GDM1 (cell line): Measurements from ENCODE around the gene BTBD19.
A peak's percentile ranks its signal among the peaks of the same experiment; 100 is the strongest.
"Not testable (repeated sequence)": the region's sequence is repeated elsewhere in the genome, so short reads cannot be mapped to it uniquely, and the experiment has no call there.

Experiments used
- DNase-seq: peaks from one replicate; lab custom pipeline; 2025; lab: John Stamatoyannopoulos, UW

Gene BTBD19

GRCh38 chr1:44787506-44787905 lies 20.8 kb upstream of the BTBD19 start:
- no peak for DNase-seq

GRCh38 chr1:44788120-44788860 lies 20.0 kb upstream of the BTBD19 start, which contains the start of gene BEST4:
BEST4 (minus strand) TSS chr1:44788170; CDS start chr1:44787705, 465 bp downstream.
- no peak for DNase-seq

- DNase-seq: no peak
These were observed 17.1 kb upstream of the BTBD19 start for GRCh38 chr1:44790968-44791801.

GRCh38 chr1:44792736-44793502 lies 15.4 kb upstream of the BTBD19 start:
- no peak for DNase-seq

- not testable (repeated sequence) for DNase-seq
These were observed 10.4 kb upstream of the BTBD19 start for GRCh38 chr1:44797886-44798285.

- no peak for DNase-seq
These were observed 9.6 kb upstream of the BTBD19 start for GRCh38 chr1:44798481-44799365.

- peak; percentile 96 for DNase-seq
These were observed 8.3 kb upstream of the BTBD19 start, which contains the start of gene PLK3 for GRCh38 chr1:44799770-44800584. PLK3 (plus strand) TSS chr1:44800377; CDS start chr1:44800464, 87 bp downstream.

GRCh38 chr1:44801491-44802305 lies 6.6 kb upstream of the BTBD19 start:
- DNase-seq: no peak

- DNase-seq: no peak
These were observed 5.8 kb upstream of the BTBD19 start for GRCh38 chr1:44802306-44803061.

- DNase-seq: no peak
These were observed 5.3 kb upstream of the BTBD19 start for GRCh38 chr1:44803062-44803311.

- no peak for DNase-seq
These were observed 4.8 kb upstream of the BTBD19 start for GRCh38 chr1:44803312-44804095.

- no peak for DNase-seq
These were observed 2.9 kb upstream of the BTBD19 start for GRCh38 chr1:44805311-44806024.

- DNase-seq: no peak
These were observed 2.2 kb upstream of the BTBD19 start for GRCh38 chr1:44806025-44806703.

- no peak for DNase-seq
These were observed 1.5 kb upstream of the BTBD19 start, which contains the start of gene DYNLT4 for GRCh38 chr1:44806704-44807363. DYNLT4 (minus strand) TSS chr1:44807351; CDS start chr1:44806668, 683 bp downstream.

- peak; percentile 93 for DNase-seq
These were observed 810 bp upstream of the BTBD19 start for GRCh38 chr1:44807364-44808062.
